HCT116 (cell line): ENCODE data around the gene TPPP3.

Source experiments
- ATF3 ChIP-seq: IDR thresholded peaks from 2 replicates; pipeline ENCODE4 v1.6.1; 2012
- CEBPB ChIP-seq: IDR thresholded peaks from 2 replicates; pipeline ENCODE4 v1.6.1; 2012; ENCODE audit warnings: low read depth
- CTCF ChIP-seq, 3 experiments: fragments of 200-600 bp in 1 of 3; sonication (generic) in 1 of 3; IDR thresholded peaks in 2 of 3; conservative IDR thresholded peaks in 1 of 3; 2 replicates each; pipeline ENCODE4 v1.5.1; 2012 to 2017; ENCODE audit warnings: low read depth in 2 of 3, low read length in 2 of 3, antibody characterized with exemption in 1 of 3, borderline replicate concordance in 1 of 3, control low read depth in 1 of 3, mild to moderate bottlenecking in 1 of 3, mixed read lengths in 1 of 3, mixed run types in 1 of 3, moderate library complexity in 1 of 3; ENCODE audit not compliant: insufficient read depth in 1 of 3
- EGR1 ChIP-seq: IDR thresholded peaks from 2 replicates; pipeline ENCODE4 v1.6.1; 2012; ENCODE audit warnings: low read depth
- ELF1 ChIP-seq: IDR thresholded peaks from 2 replicates; pipeline ENCODE4 v1.6.1; 2012; ENCODE audit warnings: low read depth, borderline replicate concordance
- EZH2 ChIP-seq: fragments of 200-600 bp; sonication (generic); IDR thresholded peaks from 2 replicates; pipeline ENCODE4 v1.6.1; 2017; ENCODE audit warnings: antibody characterized with exemption, mixed run types
- EZH2phosphoT487 ChIP-seq: fragments of 200-600 bp; IDR thresholded peaks from 2 replicates; pipeline ENCODE4 v1.6.1; 2018; ENCODE audit warnings: antibody characterized with exemption, borderline replicate concordance
- POLR2A ChIP-seq: IDR thresholded peaks from 2 replicates; pipeline ENCODE4 v1.7.0; 2011; ENCODE audit warnings: borderline replicate concordance; ENCODE audit not compliant: insufficient read depth, insufficient read length; ENCODE audit errors: extremely low read depth
- SIN3A ChIP-seq: IDR thresholded peaks from 2 replicates; pipeline ENCODE4 v1.6.1; 2012; ENCODE audit warnings: low read depth
- YY1 ChIP-seq: IDR thresholded peaks from 2 replicates; pipeline ENCODE4 v1.6.1; 2011; ENCODE audit warnings: low read length, low read depth, moderate library complexity, mild to moderate bottlenecking; ENCODE audit not compliant: insufficient replicate concordance; ENCODE audit errors: extremely low read depth
- ZNF274 ChIP-seq: fragments of 200-500 bp; sonication (Bioruptor generic); IDR thresholded peaks from 2 replicates; pipeline ENCODE4 v1.6.1; 2014; ENCODE audit warnings: mild to moderate bottlenecking, low read depth, low read length, inconsistent platforms
- TF ChIP-seq, protein P1 (sequence below): IDR thresholded peaks from 2 replicates; pipeline ENCODE4 v1.6.1; 2012

GRCh38 chr16:67394155-67395104 is 1.1 kb upstream of the TPPP3 start:
- no peak for TF ChIP-seq ZNF274
- no peak for TF ChIP-seq CTCF (IDR thresholded peaks at IDR 0.05 in 2 of 3, conservative IDR thresholded peaks at IDR 0.05 in 1 of 3; ENCODE audit: borderline replicate concordance in 1 of 3, insufficient read depth in 1 of 3, low read depth in 2 of 3, low read length in 2 of 3)
- no peak for TF ChIP-seq POLR2A
- no peak for TF ChIP-seq YY1
- TF ChIP-seq EGR1: no peak
- TF ChIP-seq EZH2phosphoT487: no peak
- TF ChIP-seq EZH2: no peak
- TF ChIP-seq ELF1: no peak
- TF ChIP-seq, protein P1, sequence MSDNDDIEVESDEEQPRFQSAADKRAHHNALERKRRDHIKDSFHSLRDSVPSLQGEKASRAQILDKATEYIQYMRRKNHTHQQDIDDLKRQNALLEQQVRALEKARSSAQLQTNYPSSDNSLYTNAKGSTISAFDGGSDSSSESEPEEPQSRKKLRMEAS: no peak
- no peak for TF ChIP-seq CEBPB
- TF ChIP-seq SIN3A: no peak
- TF ChIP-seq ATF3: no peak
